Measurements from ENCODE around the gene OR9A4. TPM values are rescaled to one million over a fixed set of nuclear protein-coding genes. Genes with fewer than 3 reads are reported as not detected.

OR9A4 gene
- total and polyA plus RNA-seq, 10 of the 15 experiments (the other 5 are each of a cell fraction or from before 2014, with no cell fraction given) = not detected

GRCh38 chr7:141877365-141877764 is 38.8 kb upstream of the OR9A4 start (continued):
- TF ChIP-seq CUX1 (IDR thresholded peaks at IDR 0.05; ENCODE audit: insufficient replicate concordance, low read depth, low read length) (no peak), EZH2 (IDR thresholded peaks at IDR 0.05; ENCODE audit: borderline replicate concordance, control insufficient read depth, low read depth, low read length) (no peak)

GRCh38 chr7:141880960-141881359 is 35.2 kb upstream of the OR9A4 start:
- no peaks in the 10 kb centered on the region; a peak in 1 of 4 replicates for H3K27me3 ChIP-seq (replicated peaks in 1 of 2; ENCODE audit: control insufficient read depth in 2 of 2, insufficient read depth in 2 of 2, low read length in 1 of 2)
- WGBS (ENCODE audit: insufficient coverage, insufficient replicate concordance, low lambda C conversion rate, missing lambda C conversion rate) = 34% methylated on average over 5 of the region's 5 CpGs
- no peaks in the 10 kb centered on the region for H3K4me1 ChIP-seq (ENCODE audit: control insufficient read depth, insufficient read depth, low read length)
- in situ Hi-C loops (cut with MboI) = no loop called here
- no peak for ATAC-seq
- H4K20me1 ChIP-seq (ENCODE audit: control insufficient read depth, insufficient read depth) = no peaks in the 10 kb centered on the region
- intact Hi-C loops (cut with micrococcal nuclease; ENCODE audit: unreplicated experiment) = no loop called here
- H3K9me3 ChIP-seq (replicated peaks; ENCODE audit: control insufficient read depth, insufficient read depth, low read length) = no peaks in the 10 kb centered on the region
- RAD21 ChIA-PET (ENCODE audit: unreplicated experiment) = no interaction called here
- H3K36me3 ChIP-seq (ENCODE audit: control insufficient read depth in 2 of 2, insufficient read depth in 2 of 2, low read length in 1 of 2) = no peaks in the 10 kb centered on the region
- no peaks in the 10 kb centered on the region for H3K79me2 ChIP-seq (ENCODE audit: control insufficient read depth, insufficient read depth, low read length)
- CTCF ChIA-PET = no interaction called here
- H3K4me3 ChIP-seq = no peak overlapping the region
- no peak for DNase-seq (ENCODE audit: low read depth, low spot score)
- SMC1A ChIA-PET (ENCODE audit: uncharacterized antibody, unreplicated experiment) = no interaction called here
- no peak for FAIRE-seq
- no peak overlapping the region for H2AFZ ChIP-seq (ENCODE audit: control insufficient read depth, low read depth, low read length)
- H3K27ac ChIP-seq (ENCODE audit: control insufficient read depth, insufficient read depth) = no peak overlapping the region
- BruUV-seq (replicated peaks) = no TSS peak
- POLR2A ChIA-PET = no interaction called here
- no peak overlapping the region for H3K9ac ChIP-seq (ENCODE audit: control insufficient read depth, insufficient read depth, low read length)
- no peak overlapping the region for H3K4me2 ChIP-seq (ENCODE audit: control insufficient read depth, insufficient read depth)
- no peak for TF ChIP-seq ESRRA (IDR thresholded peaks at IDR 0.05; ENCODE audit: low read length)
- no peak for TF ChIP-seq HSF1 (IDR thresholded peaks at IDR 0.05; ENCODE audit: low read depth, low read length)
- no peak for TF ChIP-seq ZNF592 (IDR thresholded peaks at IDR 0.05)
- TF ChIP-seq SPI1 (IDR thresholded peaks at IDR 0.05; ENCODE audit: borderline replicate concordance, insufficient read depth, low read depth, low read length) = no peak
- no peak for TF ChIP-seq E4F1 (IDR thresholded peaks at IDR 0.05; ENCODE audit: borderline replicate concordance, partially characterized antibody)
- TF ChIP-seq GABPA (IDR thresholded peaks at IDR 0.05; ENCODE audit: low read depth) = no peak

Measured in GM12878 (cell line).